Psoas muscle (tissue), 8 donors: ENCODE measurements around the gene HS2ST1. TPM values are rescaled to one million over a fixed set of nuclear protein-coding genes. Genes with fewer than 3 reads are reported as not detected.

ENCODE experiments used
- ATAC-seq, 4 donors: fragments of 200-7000 bp; cut with Tn5 transposase; one replicate each; pipeline ENCODE4 v1.9.1; 2020; ENCODE audit warnings: moderate library complexity in 3 of 4, mild to moderate bottlenecking in 2 of 4
- DNase-seq, 2 donors: peaks; one replicate each; pipeline ENCODE4 v3.0.0-alpha.2; 2020
- H3K27ac ChIP-seq: fragments of 200-600 bp; one replicate; pipeline ENCODE4 v1.8.0; 2022
- H3K27me3 ChIP-seq, 3 donors: fragments of 200-600 bp in 1 of 3; one replicate each; pipeline versions ENCODE4 v1.6.1 to v1.8.0; 2013 to 2022; ENCODE audit warnings: low read length in 2 of 3, mild to moderate bottlenecking in 2 of 3, moderate library complexity in 1 of 3; ENCODE audit not compliant: insufficient read depth in 3 of 3
- H3K36me3 ChIP-seq, 2 donors: fragments of 200-600 bp in 1 of 2; one replicate each; pipeline versions ENCODE4 v1.6.1 to v1.8.0; 2013 to 2022; ENCODE audit warnings: low read depth in 1 of 2, mild to moderate bottlenecking in 1 of 2, moderate library complexity in 1 of 2; ENCODE audit not compliant: insufficient read depth in 1 of 2
- H3K4me1 ChIP-seq: fragments of 200-600 bp; one replicate; pipeline ENCODE4 v1.8.0; 2022
- H3K4me3 ChIP-seq: fragments of 200-600 bp; one replicate; pipeline ENCODE4 v1.8.0; 2022; ENCODE audit warnings: mild to moderate bottlenecking
- H3K9me3 ChIP-seq: fragments of 200-600 bp; one replicate; pipeline ENCODE4 v1.8.0; 2022
- CTCF ChIP-seq: fragments of 200-600 bp; IDR thresholded peaks from one replicate; pipeline ENCODE4 v1.8.0; 2022; ENCODE audit warnings: antibody characterized with exemption
- WGBS, 3 donors: extraction: QIAGEN DNeasy Blood & Tissue Kit; methylation state at CpG; one replicate each; pipeline versions ENCODE4 v1.1.6 to v1.1.7; 2013; 5-methylcytosine and 5-hydroxymethylcytosine counted together
- intact Hi-C, 2 donors: fragments of 100-400 bp; cut with DNase I; formaldehyde crosslinking; loops; one replicate each; pipeline versions ENCODE4 v1.11.0 to v1.14.2; 2022
- polyA plus RNA-seq, 3 donors: library from polyadenylated mRNA; stranded (reverse); fragments of 200-250 nt; gene quantifications; one replicate each; pipeline ENCODE4 v1.2.3, GENCODE V29; 2013
- total RNA-seq, 4 donors: library from RNA; stranded (reverse); fragmentation: NEBNext Ultra II Directional in 2 of 4; extraction: Animal tissue kit (Norgen Biotek cat#: 25700) in 2 of 4; gene quantifications; one replicate each; pipeline versions ENCODE4 v1.2.1 to v1.2.4, GENCODE V29; 2021 to 2023
- donor health status: healthy with polysubstance abuse.
- donor health status: DM: no; HTN: no; CAD: no; lungs with moderate emphysema.
- donor health status: Bipolar disorder and iron deficiency.
- donor health status: healthy.
- donor health status: DM: yes; HTN: yes; CAD: no.
- donor health status: DM: no; HTN: no; CAD: no.
- donor health status: DM: no; HTN: no; CAD: no.
- donor health status: DM: yes; HTN: yes; CAD: no.

Gene HS2ST1
- total and polyA plus RNA-seq, 7 donors: 3.3 to 12.0 (median 8.1) TPM

- Histone ChIP-seq H3K9me3 (no peaks in the 10 kb centered on the region), H3K27ac (peak overlapping the region; percentile 9), H3K36me3 (no peaks in the 10 kb centered on the region), H3K27me3 (no peaks in the 10 kb centered on the region), H3K4me1 (no peaks in the 10 kb centered on the region), H3K4me3 (no peak overlapping the region)
- no peak for DNase-seq
- WGBS, 3 donors: 66 to 72% (median 69%) methylated on average over 7 of the region's 7 CpGs
- intact Hi-C loops: loop anchor here in 1 of 2 donors (10.0 kb wide), 1 partner anchor 805 kb away; no protein-coding TSS in a partner anchor
- TF ChIP-seq CTCF: no peak
- no peak for ATAC-seq
These were observed 235.0 kb downstream of the HS2ST1 start for GRCh38 chr1:87149241-87150041.

DNA sequence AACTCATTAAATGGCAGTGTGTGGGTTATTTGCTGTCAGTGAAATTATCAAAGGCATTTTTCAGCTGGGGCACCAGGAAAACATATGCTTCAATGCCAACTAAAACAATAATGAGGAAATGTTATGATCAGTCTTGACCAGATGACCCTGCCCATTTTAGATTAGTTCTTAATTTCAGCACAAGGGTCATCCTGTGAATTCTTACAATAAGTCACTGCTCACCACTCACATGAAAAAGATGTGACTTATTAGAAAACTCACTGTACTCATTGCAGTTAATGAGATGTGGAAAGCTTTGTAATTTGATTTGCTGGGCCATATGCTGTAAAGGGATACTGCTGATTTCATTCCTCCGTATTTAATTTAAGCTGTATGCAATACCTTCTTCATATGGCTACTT, 235.7 kb downstream of the HS2ST1 start:
- no peak overlapping the region for H3K27ac ChIP-seq
- no peaks in the 10 kb centered on the region for H3K36me3 ChIP-seq
- DNase-seq: no peak
- H3K9me3 ChIP-seq: no peaks in the 10 kb centered on the region
- H3K4me3 ChIP-seq: no peak overlapping the region
- intact Hi-C loops: no loop called here
- no peaks in the 10 kb centered on the region for H3K27me3 ChIP-seq
- no peak for TF ChIP-seq CTCF
- 69 to 75% (median 71%) methylated on average over 1 of the region's 1 CpG for WGBS, 3 donors
- no peak for ATAC-seq
- H3K4me1 ChIP-seq: no peaks in the 10 kb centered on the region

DNA sequence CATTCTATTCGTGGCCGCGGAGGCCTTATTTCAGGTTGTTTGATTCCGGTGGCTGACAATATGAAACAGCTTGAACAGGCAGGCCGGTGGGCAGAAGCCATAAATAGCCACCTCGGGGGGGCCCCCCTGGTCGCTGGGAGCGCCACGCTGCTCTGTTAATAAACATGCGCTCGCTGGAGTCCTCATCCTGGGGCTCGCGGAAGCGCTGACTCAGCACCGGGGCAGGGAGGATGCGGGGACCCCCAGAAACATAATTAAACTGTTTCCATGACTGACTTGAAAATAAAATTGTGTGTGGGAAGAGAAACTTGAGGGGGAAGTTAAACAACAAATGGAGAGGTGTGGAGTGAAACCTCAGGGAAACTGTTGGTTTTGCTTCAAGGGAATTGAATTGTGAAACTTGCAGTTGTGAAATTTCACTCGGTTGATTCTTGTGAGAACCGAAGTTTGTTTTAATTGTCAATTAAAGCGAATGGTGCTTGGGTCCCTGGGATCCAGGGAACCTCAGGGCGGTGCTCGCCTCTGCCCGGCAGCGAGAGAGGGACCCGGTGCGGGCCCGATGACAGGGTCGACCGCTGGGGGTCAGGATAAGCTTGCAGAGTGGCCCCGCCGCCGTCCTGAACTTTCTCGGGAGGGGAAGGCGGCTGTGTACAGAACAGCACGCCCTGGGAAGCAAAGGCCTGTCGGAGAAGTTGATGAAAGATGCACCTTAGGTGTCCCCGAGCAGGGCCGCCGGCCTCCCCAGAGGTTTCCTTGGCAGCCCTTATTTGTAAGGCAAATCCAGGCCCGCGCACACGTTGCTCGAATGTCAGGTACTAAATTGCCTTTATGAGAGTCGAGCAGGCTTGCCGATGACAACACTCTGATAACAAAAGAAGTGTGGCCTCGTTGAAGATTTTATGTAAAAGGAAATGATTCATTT, 237.3 kb downstream of the HS2ST1 start:
- Histone ChIP-seq H3K27ac (no peak overlapping the region), H3K4me3 (peak overlapping the region; percentile 53), H3K27me3 (no peaks in the 10 kb centered on the region), H3K9me3 (no peaks in the 10 kb centered on the region), H3K4me1 (no peaks in the 10 kb centered on the region), H3K36me3 (no peaks in the 10 kb centered on the region)
- 29 to 42% (median 33%) methylated on average over 45 of the region's 45 CpGs for WGBS, 3 donors
- ATAC-seq (peak; percentile 48 to 91 (median 77)), DNase-seq (peak; percentile 73 to 84)
- TF ChIP-seq CTCF: peak; percentile 37
- intact Hi-C loops: no loop called here

DNA sequence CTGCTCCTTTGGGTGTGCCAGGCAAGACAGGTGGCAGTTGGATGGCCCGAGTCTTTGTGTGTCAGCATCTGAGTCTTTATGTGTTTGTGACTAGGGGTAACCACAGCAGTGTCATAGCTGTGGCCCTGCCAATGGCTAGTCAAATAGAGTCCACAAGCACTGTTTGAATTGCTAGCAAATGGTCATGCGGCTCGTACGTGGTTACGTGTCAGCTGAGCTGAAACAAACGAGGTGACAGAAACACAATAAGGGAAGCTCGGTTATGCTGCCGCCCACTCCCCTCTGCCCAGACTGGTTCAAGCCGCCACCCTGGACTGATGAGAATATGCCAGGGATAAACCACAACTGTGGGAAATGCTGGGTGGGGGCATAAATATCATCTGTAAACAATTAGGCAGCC, 239.9 kb downstream of the HS2ST1 start:
- Histone ChIP-seq H3K36me3 (no peaks in the 10 kb centered on the region), H3K4me1 (no peaks in the 10 kb centered on the region), H3K27ac (no peak overlapping the region), H3K9me3 (no peaks in the 10 kb centered on the region), H3K27me3 (no peaks in the 10 kb centered on the region), H3K4me3 (no peak overlapping the region)
- intact Hi-C loops: no loop called here
- TF ChIP-seq CTCF: no peak
- no peak for DNase-seq
- WGBS, 3 donors: 29 to 38% (median 34%) methylated on average over 9 of the region's 9 CpGs
- peak in 2 of 4 donors; percentile 68 to 72 for ATAC-seq
